Caco-2 (cell line): Measurements from ENCODE around the gene SLC25A29. TPM values are rescaled to one million over a fixed set of nuclear protein-coding genes. Genes with fewer than 3 reads are reported as not detected.
A peak's percentile ranks its signal among the peaks of the same experiment; 100 is the strongest.

Experiments used
- BruUV-seq: library from RNA; stranded (reverse); fragments of 400-500 nt; replicated peaks from 2 replicates; lab custom pipeline; 2021; lab: Mats Ljungman, UMichigan
- CTCF ChIA-PET: fragments of 300-600 bp; sonication (Branson Sonifier 250); formaldehyde crosslinking; loops from one replicate; lab custom pipeline; 2022; ENCODE audit warnings: antibody characterized with exemption; lab: Charles Lee
- POLR2A ChIA-PET: fragments of 300-600 bp; sonication (Branson Sonifier 250); formaldehyde crosslinking; loops from one replicate; lab custom pipeline; 2022; ENCODE audit warnings: antibody characterized with exemption; lab: Charles Lee
- DNase-seq, 2 experiments: peaks; one replicate each; pipeline versions ENCODE4 v3.0.0 to v3.0.0-alpha.2; 2020 to 2022
- H3K27me3 ChIP-seq: replicated peaks from 2 replicates; pipeline ENCODE4 v1.6.0; 2011; ENCODE audit warnings: low read length; ENCODE audit not compliant: control insufficient read depth, insufficient read depth
- H3K36me3 ChIP-seq: 2 replicates; pipeline ENCODE4 v1.5.1; 2011; ENCODE audit warnings: low read length; ENCODE audit not compliant: control insufficient read depth, insufficient read depth
- H3K4me1 ChIP-seq: fragments of 250-450 bp; sonication (Bioruptor Pico); 2 replicates; pipeline ENCODE4 v1.5.1; 2020; ENCODE audit warnings: mild to moderate bottlenecking
- H3K4me3 ChIP-seq: 2 replicates; pipeline ENCODE4 v1.5.1; 2011; ENCODE audit warnings: low read depth, mild to moderate bottlenecking, control low read depth, low read length
- H3K9me3 ChIP-seq: fragments of 250-450 bp; sonication (Bioruptor Pico); 2 replicates; pipeline ENCODE4 v1.5.1; 2020; ENCODE audit warnings: mild to moderate bottlenecking, moderate library complexity
- H3K27ac Mint-ChIP-seq: one replicate; pipeline ENCODE4 v1.8.0; 2022; ENCODE audit warnings: mixed read lengths; ENCODE audit not compliant: unreplicated experiment
- H3K27me3 Mint-ChIP-seq: one replicate; pipeline ENCODE4 v1.8.0; 2022; ENCODE audit warnings: mixed read lengths; ENCODE audit not compliant: insufficient read depth, unreplicated experiment
- H3K36me3 Mint-ChIP-seq: one replicate; pipeline ENCODE4 v1.8.0; 2022; ENCODE audit warnings: mild to moderate bottlenecking, mixed read lengths; ENCODE audit not compliant: insufficient read depth, unreplicated experiment
- H3K4me1 Mint-ChIP-seq: one replicate; pipeline ENCODE4 v1.8.0; 2022; ENCODE audit warnings: low read depth, mixed read lengths; ENCODE audit not compliant: unreplicated experiment
- H3K4me3 Mint-ChIP-seq: one replicate; pipeline ENCODE4 v1.8.0; 2022; ENCODE audit warnings: mild to moderate bottlenecking, moderate library complexity, mixed read lengths; ENCODE audit not compliant: unreplicated experiment
- H3K9me3 Mint-ChIP-seq: one replicate; pipeline ENCODE4 v1.8.0; 2022; ENCODE audit warnings: mixed read lengths; ENCODE audit not compliant: unreplicated experiment
- intact Hi-C: fragments of 100-400 bp; cut with micrococcal nuclease; formaldehyde crosslinking; loops from one replicate; pipeline ENCODE4 v1.10.0; 2022; ENCODE audit not compliant: unreplicated experiment
- total RNA-seq: library from RNA; stranded (reverse); gene quantifications from 2 replicates; pipeline ENCODE4 v1.2.3, GENCODE V29; 2022
- TF ChIP-seq, protein P1 (sequence below), 2 experiments: fragments of 200-600 bp in 1 of 2; IDR thresholded peaks; 1 replicate in 1 of 2; 2 replicates in 1 of 2; pipeline versions ENCODE4 v1.5.1 to v1.8.0; 2011 to 2022; ENCODE audit warnings: antibody characterized with exemption in 1 of 2, control low read depth in 1 of 2, inconsistent platforms in 1 of 2, low read depth in 1 of 2, low read length in 1 of 2, mild to moderate bottlenecking in 1 of 2, moderate library complexity in 1 of 2; ENCODE audit not compliant: insufficient read depth in 1 of 2, severe bottlenecking in 1 of 2, unreplicated experiment in 1 of 2

Gene SLC25A29
- total RNA-seq, 1 experiment from 2014 or later = 28.5 TPM

DNA sequence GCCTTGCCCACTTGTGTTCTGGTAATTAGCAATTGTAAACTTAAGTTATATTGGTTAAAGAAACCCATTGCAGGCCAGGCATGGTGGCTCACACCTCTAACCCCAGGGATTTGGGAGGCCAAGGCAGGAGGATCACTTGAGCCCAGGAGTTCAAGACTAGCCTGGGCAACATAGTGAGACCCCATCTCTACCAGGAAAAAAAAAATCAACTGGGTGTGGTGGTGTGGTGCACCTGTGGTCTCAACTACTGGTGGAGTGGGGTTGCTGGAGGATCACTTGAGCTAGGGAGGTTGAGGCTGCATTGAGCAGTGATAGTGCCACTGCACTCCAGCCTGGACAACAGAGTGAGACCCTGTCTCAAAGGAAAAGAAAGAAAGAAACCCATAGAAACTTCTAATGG is 53.6 kb downstream of the SLC25A29 start:
- TF ChIP-seq, protein P1, sequence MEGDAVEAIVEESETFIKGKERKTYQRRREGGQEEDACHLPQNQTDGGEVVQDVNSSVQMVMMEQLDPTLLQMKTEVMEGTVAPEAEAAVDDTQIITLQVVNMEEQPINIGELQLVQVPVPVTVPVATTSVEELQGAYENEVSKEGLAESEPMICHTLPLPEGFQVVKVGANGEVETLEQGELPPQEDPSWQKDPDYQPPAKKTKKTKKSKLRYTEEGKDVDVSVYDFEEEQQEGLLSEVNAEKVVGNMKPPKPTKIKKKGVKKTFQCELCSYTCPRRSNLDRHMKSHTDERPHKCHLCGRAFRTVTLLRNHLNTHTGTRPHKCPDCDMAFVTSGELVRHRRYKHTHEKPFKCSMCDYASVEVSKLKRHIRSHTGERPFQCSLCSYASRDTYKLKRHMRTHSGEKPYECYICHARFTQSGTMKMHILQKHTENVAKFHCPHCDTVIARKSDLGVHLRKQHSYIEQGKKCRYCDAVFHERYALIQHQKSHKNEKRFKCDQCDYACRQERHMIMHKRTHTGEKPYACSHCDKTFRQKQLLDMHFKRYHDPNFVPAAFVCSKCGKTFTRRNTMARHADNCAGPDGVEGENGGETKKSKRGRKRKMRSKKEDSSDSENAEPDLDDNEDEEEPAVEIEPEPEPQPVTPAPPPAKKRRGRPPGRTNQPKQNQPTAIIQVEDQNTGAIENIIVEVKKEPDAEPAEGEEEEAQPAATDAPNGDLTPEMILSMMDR (IDR thresholded peaks at IDR 0.05; ENCODE audit: insufficient read depth in 1 of 2, low read depth in 1 of 2, low read length in 1 of 2, severe bottlenecking in 1 of 2, unreplicated experiment in 1 of 2) = no peak
- intact Hi-C loops = no loop called here
- Mint-ChIP-seq H3K9me3 (no peaks in the 10 kb centered on the region), H3K27ac (no peak overlapping the region), H3K4me3 (no peak overlapping the region), H3K27me3 (no peaks in the 10 kb centered on the region), H3K4me1 (no peaks in the 10 kb centered on the region), H3K36me3 (peaks cover 11% of the 10 kb centered on the region)
- H3K27me3 ChIP-seq = no peaks in the 10 kb centered on the region
- no peaks in the 10 kb centered on the region for H3K9me3 ChIP-seq
- no peak overlapping the region for H3K4me3 ChIP-seq
- ChIA-PET POLR2A (no interaction called here), CTCF (no interaction called here)
- no peak for DNase-seq
- no peaks in the 10 kb centered on the region for H3K4me1 ChIP-seq
- BruUV-seq = no TSS peak
- no peaks in the 10 kb centered on the region for H3K36me3 ChIP-seq

DNA sequence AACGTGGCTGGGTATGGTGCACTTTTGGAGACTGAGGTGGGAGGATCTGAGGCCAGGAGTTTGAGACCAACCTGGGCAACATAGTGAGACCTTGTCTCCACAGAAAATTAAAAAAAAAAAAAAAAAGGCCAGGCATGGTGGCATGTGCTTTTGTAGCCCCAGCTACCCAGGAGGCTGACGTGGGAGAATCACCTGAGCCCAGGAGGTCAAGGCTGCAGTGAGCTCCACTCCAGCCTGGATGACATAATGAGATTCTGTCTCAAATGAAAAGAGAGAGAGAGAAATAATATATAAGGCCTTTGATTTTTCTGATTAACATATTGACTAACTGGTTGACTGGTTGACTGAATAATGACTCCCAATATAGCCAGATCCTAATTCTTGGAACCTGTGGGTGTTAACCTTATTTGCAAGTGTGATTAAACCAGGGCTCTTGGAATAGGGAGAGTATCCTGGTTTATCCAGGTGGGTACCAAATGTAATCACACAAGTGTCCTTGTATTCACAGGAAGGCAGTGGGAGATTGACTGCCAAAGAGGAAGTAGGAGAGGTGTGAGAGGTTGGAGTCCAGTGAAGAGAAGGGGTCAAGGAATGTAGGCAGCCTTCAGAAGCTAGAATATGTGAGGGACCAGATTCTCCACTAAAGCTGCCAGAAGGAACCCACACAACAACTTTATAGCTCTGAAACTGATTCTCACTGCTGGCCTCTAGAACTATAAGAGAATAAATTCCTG is 55.3 kb downstream of the SLC25A29 start:
- no peak for DNase-seq
- CTCF ChIA-PET = interaction anchor here (0.6 kb wide), 1 partner anchor 13 kb away, joined by 3 read pairs; no protein-coding TSS in a partner anchor
- POLR2A ChIA-PET = no interaction called here
- BruUV-seq = no TSS peak
- H3K4me3 Mint-ChIP-seq = no peak overlapping the region
- peaks cover 10% of the 10 kb centered on the region for H3K36me3 Mint-ChIP-seq
- no peaks in the 10 kb centered on the region for H3K9me3 ChIP-seq
- no peaks in the 10 kb centered on the region for H3K9me3 Mint-ChIP-seq
- peaks cover 9% of the 10 kb centered on the region for H3K4me1 Mint-ChIP-seq
- H3K27me3 Mint-ChIP-seq = no peaks in the 10 kb centered on the region
- no peak overlapping the region for H3K27ac Mint-ChIP-seq
- no peak overlapping the region for H3K4me3 ChIP-seq
- H3K36me3 ChIP-seq = no peaks in the 10 kb centered on the region
- H3K4me1 ChIP-seq = peaks cover 12% of the 10 kb centered on the region
- intact Hi-C loops = no loop called here
- TF ChIP-seq, protein P1 (IDR thresholded peaks at IDR 0.05; ENCODE audit: insufficient read depth in 1 of 2, low read depth in 1 of 2, low read length in 1 of 2, severe bottlenecking in 1 of 2, unreplicated experiment in 1 of 2) = no peak
- no peaks in the 10 kb centered on the region for H3K27me3 ChIP-seq

DNA sequence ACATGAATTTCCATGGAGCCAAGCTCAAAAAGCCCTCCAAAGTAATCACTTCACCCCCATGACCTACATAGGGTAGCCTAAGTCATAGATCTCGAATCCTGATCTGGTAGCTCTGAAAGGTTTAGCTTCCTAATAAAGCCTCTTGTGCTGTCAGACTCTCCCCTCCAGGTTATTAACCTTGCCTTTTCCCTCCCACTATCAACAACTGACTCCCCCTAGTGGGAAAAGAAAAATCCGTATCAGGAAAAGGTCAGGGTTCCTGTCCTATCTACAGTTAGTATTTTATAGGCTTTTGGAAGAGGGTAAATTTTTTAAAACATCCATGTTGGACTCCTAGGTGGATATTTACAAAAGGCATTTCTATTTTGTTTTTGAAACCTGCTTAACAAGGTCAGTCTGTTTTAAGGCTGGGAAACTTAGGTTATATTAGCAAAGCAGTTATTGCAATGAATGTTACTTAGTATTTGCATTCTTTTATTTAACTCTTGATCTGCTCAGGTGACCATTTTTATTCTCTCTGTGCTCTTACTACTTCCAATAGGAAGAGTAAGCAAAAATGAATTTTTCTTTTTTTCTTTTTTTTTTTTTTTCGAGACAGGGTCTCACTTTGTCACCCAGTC is 59.3 kb downstream of the SLC25A29 start:
- no peak overlapping the region for H3K4me3 Mint-ChIP-seq
- peaks cover 20% of the 10 kb centered on the region for H3K36me3 Mint-ChIP-seq
- H3K4me1 ChIP-seq = peaks cover 16% of the 10 kb centered on the region
- BruUV-seq = no TSS peak
- no peaks in the 10 kb centered on the region for H3K27me3 Mint-ChIP-seq
- H3K4me1 Mint-ChIP-seq = peaks cover 9% of the 10 kb centered on the region
- H3K9me3 ChIP-seq = no peaks in the 10 kb centered on the region
- peak in 1 of 2 experiments; percentile 80 for DNase-seq
- ChIA-PET POLR2A (interaction anchor here (1.1 kb wide), 1 partner anchor 32 kb away, joined by 3 read pairs; no protein-coding TSS in a partner anchor), CTCF (interaction anchor here (0.5 to 1.1 kb wide), 12 partner anchors 8 to 462 kb away, joined by 3 to 10 read pairs (median 4); no protein-coding TSS in a partner anchor)
- no peaks in the 10 kb centered on the region; the same call in 1 of the 2 replicates for H3K36me3 ChIP-seq
- intact Hi-C loops = loop anchor here (2.0 kb wide), 2 partner anchors 32 to 54 kb away; no protein-coding TSS in a partner anchor
- H3K4me3 ChIP-seq = no peak overlapping the region
- H3K27me3 ChIP-seq = no peaks in the 10 kb centered on the region
- H3K9me3 Mint-ChIP-seq = no peaks in the 10 kb centered on the region
- TF ChIP-seq, protein P1 (IDR thresholded peaks at IDR 0.05; ENCODE audit: insufficient read depth in 1 of 2, low read depth in 1 of 2, low read length in 1 of 2, severe bottlenecking in 1 of 2, unreplicated experiment in 1 of 2) = peak; percentile 58 to 75
- no peak overlapping the region for H3K27ac Mint-ChIP-seq
